Neural cell (in vitro differentiated cells): ENCODE data around the gene VPS72. TPM values are rescaled to one million over a fixed set of nuclear protein-coding genes. Genes with fewer than 3 reads are reported as not detected.

ENCODE experiments used
- H2AFZ ChIP-seq: fragments of 200-600, 300-800 bp; sonication (generic), shearing (Covaris generic); 2 replicates; pipeline ENCODE4 v1.6.0; 2014; ENCODE audit warnings: low read depth, mild to moderate bottlenecking, antibody characterized with exemption, low read length, moderate library complexity
- H3F3A ChIP-seq: fragments of 200-600 bp; shearing (Covaris generic); 2 replicates; pipeline ENCODE4 v1.6.1; 2016; ENCODE audit warnings: mild to moderate bottlenecking, moderate library complexity, mixed read lengths, antibody characterized with exemption, low read length; ENCODE audit not compliant: insufficient read depth, poor library complexity, severe bottlenecking
- H3K27ac ChIP-seq: fragments of 200-600, 300-800 bp; sonication (generic), shearing (Covaris generic); 2 replicates; pipeline ENCODE4 v1.5.1; 2014; ENCODE audit warnings: mild to moderate bottlenecking, low read length, moderate library complexity
- H3K27me3 ChIP-seq: fragments of 300-800, 200-600 bp; sonication (generic), shearing (Covaris generic); 2 replicates; pipeline ENCODE4 v1.6.0; 2014; ENCODE audit warnings: mild to moderate bottlenecking, low read depth, low read length, moderate library complexity; ENCODE audit not compliant: insufficient read depth
- H3K36me3 ChIP-seq: fragments of 300-800, 200-600 bp; sonication (generic), shearing (Covaris generic); 2 replicates; pipeline ENCODE4 v1.5.1; 2014; ENCODE audit warnings: mild to moderate bottlenecking, antibody characterized with exemption, low read length, moderate library complexity; ENCODE audit not compliant: insufficient read depth
- H3K4me2 ChIP-seq: fragments of 300-800, 200-600 bp; sonication (generic), shearing (Covaris generic); 2 replicates; pipeline ENCODE4 v1.6.0; 2014; ENCODE audit warnings: mild to moderate bottlenecking, low read length
- H3K4me3 ChIP-seq: fragments of 300-800, 200-600 bp; sonication (generic), shearing (Covaris generic); 2 replicates; pipeline ENCODE4 v1.5.1; 2014; ENCODE audit warnings: mild to moderate bottlenecking, low read length, moderate library complexity
- H3K79me2 ChIP-seq: fragments of 200-600 bp; shearing (Covaris generic); replicated peaks from 2 replicates; pipeline ENCODE4 v1.6.0; 2014; ENCODE audit warnings: mild to moderate bottlenecking, low read length, moderate library complexity; ENCODE audit not compliant: insufficient read depth
- H3K9ac ChIP-seq: fragments of 300-800, 200-600 bp; sonication (generic), shearing (Covaris generic); 2 replicates; pipeline ENCODE4 v1.6.1; 2016; ENCODE audit warnings: mild to moderate bottlenecking, low read length, mixed read lengths
- H3K9me2 ChIP-seq: fragments of 200-600 bp; shearing (Covaris generic); 2 replicates; pipeline ENCODE4 v1.6.1; 2016; ENCODE audit warnings: mild to moderate bottlenecking, low read length, mixed read lengths; ENCODE audit not compliant: insufficient read depth
- H3K9me3 ChIP-seq: fragments of 200-600, 300-800 bp; sonication (generic), shearing (Covaris generic); 2 replicates; pipeline ENCODE4 v1.6.1; 2016; ENCODE audit warnings: mild to moderate bottlenecking, mixed run types, low read length, moderate library complexity, mixed read lengths
- H4K20me1 ChIP-seq: fragments of 200-600 bp; shearing (Covaris generic); 2 replicates; pipeline ENCODE4 v1.6.1; 2016; ENCODE audit warnings: mild to moderate bottlenecking, mixed run types; ENCODE audit not compliant: insufficient read depth
- CTCF ChIP-seq: fragments of 450-650 bp; IDR thresholded peaks from 2 replicates; pipeline ENCODE4 v1.5.1; 2014; ENCODE audit warnings: antibody characterized with exemption, mild to moderate bottlenecking, moderate library complexity; ENCODE audit not compliant: poor library complexity, severe bottlenecking
- EP300 ChIP-seq: fragments of 450-650 bp; conservative IDR thresholded peaks from 2 replicates; pipeline ENCODE4 v1.6.1; 2014; ENCODE audit warnings: antibody characterized with exemption, mild to moderate bottlenecking, moderate library complexity; ENCODE audit not compliant: poor library complexity, severe bottlenecking
- EZH2 ChIP-seq: fragments of 200-600, 300-800 bp; shearing (Covaris generic), sonication (generic); IDR thresholded peaks from 2 replicates; pipeline ENCODE4 v1.6.1; 2014; ENCODE audit warnings: antibody characterized with exemption, low read length, borderline replicate concordance, mild to moderate bottlenecking; ENCODE audit not compliant: insufficient read depth, poor library complexity, severe bottlenecking
- MXI1 ChIP-seq: fragments of 450-650 bp; conservative IDR thresholded peaks from 2 replicates; pipeline ENCODE4 v1.6.1; 2014; ENCODE audit warnings: antibody characterized with exemption, mild to moderate bottlenecking; ENCODE audit not compliant: poor library complexity, severe bottlenecking
- POLR2AphosphoS5 ChIP-seq: IDR thresholded peaks from 2 replicates; pipeline ENCODE4 v1.6.1; 2012
- RAD21 ChIP-seq: fragments of 450-650 bp; conservative IDR thresholded peaks from 2 replicates; pipeline ENCODE4 v1.6.1; 2014; ENCODE audit warnings: antibody characterized with exemption, mild to moderate bottlenecking, moderate library complexity
- REST ChIP-seq: IDR thresholded peaks from 2 replicates; pipeline ENCODE4 v1.6.1; 2012; ENCODE audit warnings: borderline replicate concordance
- SMC3 ChIP-seq: fragments of 450-650 bp; conservative IDR thresholded peaks from 2 replicates; pipeline ENCODE4 v1.6.1; 2014; ENCODE audit warnings: antibody characterized with exemption, mild to moderate bottlenecking, moderate library complexity; ENCODE audit not compliant: poor library complexity
- TAF1 ChIP-seq: IDR thresholded peaks from 2 replicates; pipeline ENCODE4 v1.6.1; 2012; ENCODE audit warnings: low read depth
- polyA plus RNA-seq: library from polyadenylated mRNA; depleted of rRNA; stranded (reverse); fragments of >200 nt; gene quantifications from 2 replicates; pipeline ENCODE4 v1.2.3, GENCODE V29; 2014

The VPS72 gene
- polyA plus RNA-seq, 1 donor from 2014 or later, result 232 TPM

- H3K4me2 ChIP-seq, result no peak overlapping the region
- no peak overlapping the region for H3K9ac ChIP-seq
- H3K9me2 ChIP-seq, result no peaks in the 10 kb centered on the region
- TF ChIP-seq MXI1 (no peak), TAF1 (no peak), REST (no peak), CTCF (no peak), RAD21 (no peak), SMC3 (no peak), EP300 (no peak), POLR2AphosphoS5 (no peak), EZH2 (no peak)
- H3K79me2 ChIP-seq, result peaks cover 9% of the 10 kb centered on the region
- H3K27ac ChIP-seq, result no peak overlapping the region
- H3K36me3 ChIP-seq, result no peaks in the 10 kb centered on the region
- no peak overlapping the region for H2AFZ ChIP-seq
- H3K9me3 ChIP-seq, result no peaks in the 10 kb centered on the region
- no peaks in the 10 kb centered on the region for H3F3A ChIP-seq
- no peak overlapping the region for H3K4me3 ChIP-seq
- H4K20me1 ChIP-seq, result no peaks in the 10 kb centered on the region
- peaks cover 5% of the 10 kb centered on the region for H3K27me3 ChIP-seq
Measured at GRCh38 chr1:151193856-151194255, 3.9 kb upstream of the VPS72 start.

- Histone ChIP-seq H2AFZ (no peak overlapping the region), H3K36me3 (no peaks in the 10 kb centered on the region), H3K9ac (no peak overlapping the region), H3K4me2 (no peak overlapping the region), H3K9me2 (no peaks in the 10 kb centered on the region), H3K79me2 (peaks cover 12% of the 10 kb centered on the region), H3K9me3 (no peaks in the 10 kb centered on the region), H4K20me1 (no peaks in the 10 kb centered on the region), H3K4me3 (no peak overlapping the region), H3K27ac (no peak overlapping the region), H3F3A (no peaks in the 10 kb centered on the region), H3K27me3 (peaks cover 5% of the 10 kb centered on the region)
- TF ChIP-seq CTCF, result no peak
Measured at GRCh38 chr1:151193304-151193703, 3.3 kb upstream of the VPS72 start.
